CD4-positive, alpha-beta T cell treated with Interleukin-17A for 1 hour (primary cell): ENCODE data around the gene KNG1.

Source experiments
- DNase-seq: peaks from one replicate; pipeline ENCODE4 v3.0.0-alpha.2; 2020

Gene KNG1

DNA sequence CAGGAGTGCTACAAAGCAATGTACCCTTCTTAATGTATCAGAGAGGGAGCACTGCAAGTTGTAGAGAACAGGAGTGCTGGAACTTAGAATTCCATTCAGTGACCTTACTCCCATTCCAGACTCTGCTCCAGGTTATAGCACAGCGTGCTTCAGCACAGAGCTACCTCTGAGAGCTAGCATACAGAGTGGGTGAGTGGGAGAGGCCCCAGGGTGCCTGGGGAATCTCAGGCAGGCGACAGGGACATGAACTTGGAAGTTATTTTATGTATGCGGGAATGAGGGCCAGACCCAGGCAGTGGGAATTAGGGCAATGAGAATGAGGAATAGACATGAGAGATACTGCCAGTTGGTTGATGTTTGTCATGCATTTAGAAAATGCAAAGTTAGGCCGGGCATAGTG, 3.7 kb upstream of the KNG1 start:
- no peak for DNase-seq

GRCh38 chr3:186719945-186720739, 3.0 kb downstream of the KNG1 start:
- no peak for DNase-seq

GRCh38 chr3:186722457-186722856, 5.3 kb downstream of the KNG1 start:
- no peak for DNase-seq

DNA sequence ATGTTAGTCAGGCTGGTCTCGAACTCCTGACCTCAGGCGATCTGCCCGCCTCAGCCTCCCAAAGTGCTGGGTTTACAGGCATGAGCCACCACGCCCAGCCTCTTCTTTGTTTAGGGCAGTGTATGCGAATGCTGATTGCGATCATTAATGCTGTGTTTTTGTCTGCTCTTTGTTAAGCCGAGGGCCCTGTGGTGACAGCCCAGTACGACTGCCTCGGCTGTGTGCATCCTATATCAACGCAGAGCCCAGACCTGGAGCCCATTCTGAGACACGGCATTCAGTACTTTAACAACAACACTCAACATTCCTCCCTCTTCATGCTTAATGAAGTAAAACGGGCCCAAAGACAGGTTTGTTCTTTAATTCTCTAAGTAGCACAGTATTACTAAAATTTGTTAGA, 7.8 kb downstream of the KNG1 start:
- no peak for DNase-seq

DNA sequence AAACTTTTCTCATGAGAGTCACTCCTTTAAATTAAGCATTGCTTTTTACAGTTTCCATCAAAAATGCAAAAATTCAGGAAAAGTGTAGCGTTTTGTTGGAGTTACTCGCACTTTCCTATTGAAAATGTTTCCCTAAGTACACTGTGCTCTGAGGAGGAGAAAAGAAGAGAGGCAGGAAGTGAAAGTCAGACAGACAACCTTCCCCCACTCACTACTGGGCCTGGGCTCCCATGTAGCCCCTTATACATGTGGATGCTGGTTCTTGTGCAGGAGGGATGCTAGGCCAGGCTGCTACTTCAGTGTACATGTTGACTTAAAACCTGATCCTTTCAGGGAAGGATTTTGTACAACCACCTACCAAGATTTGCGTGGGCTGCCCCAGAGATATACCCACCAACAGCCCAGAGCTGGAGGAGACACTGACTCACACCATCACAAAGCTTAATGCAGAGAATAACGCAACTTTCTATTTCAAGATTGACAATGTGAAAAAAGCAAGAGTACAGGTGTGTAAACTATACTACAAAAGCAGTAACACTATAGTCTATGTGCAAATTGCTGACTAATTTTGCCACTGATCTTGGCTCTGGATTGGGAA, 15.1 kb downstream of the KNG1 start:
- no peak for DNase-seq

- no peak for DNase-seq
Measured at GRCh38 chr3:186742618-186743380, 25.6 kb downstream of the KNG1 start.

- no peak for DNase-seq
Measured at GRCh38 chr3:186743666-186744065, 26.5 kb downstream of the KNG1 start.

DNA sequence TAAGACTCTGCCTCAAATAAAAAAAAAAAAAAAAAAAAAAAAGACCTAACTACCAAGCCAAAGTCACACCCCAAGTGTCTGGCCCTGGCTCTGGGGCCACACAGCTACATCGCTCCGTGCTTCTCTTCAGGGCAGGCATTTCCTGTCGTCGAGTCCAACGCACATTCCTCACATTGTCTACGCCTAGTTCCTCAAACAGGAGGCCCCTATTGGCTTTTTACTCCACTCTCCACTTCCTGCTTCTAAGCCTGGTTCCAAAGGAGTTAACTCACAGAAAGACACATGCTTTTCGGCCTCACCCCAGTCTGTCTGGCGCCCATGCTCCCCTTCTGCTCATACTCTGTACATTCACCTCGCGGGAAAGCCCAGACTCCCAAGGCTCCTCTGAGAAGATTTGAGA, 28.8 kb downstream of the KNG1 start:
- no peak for DNase-seq

DNA sequence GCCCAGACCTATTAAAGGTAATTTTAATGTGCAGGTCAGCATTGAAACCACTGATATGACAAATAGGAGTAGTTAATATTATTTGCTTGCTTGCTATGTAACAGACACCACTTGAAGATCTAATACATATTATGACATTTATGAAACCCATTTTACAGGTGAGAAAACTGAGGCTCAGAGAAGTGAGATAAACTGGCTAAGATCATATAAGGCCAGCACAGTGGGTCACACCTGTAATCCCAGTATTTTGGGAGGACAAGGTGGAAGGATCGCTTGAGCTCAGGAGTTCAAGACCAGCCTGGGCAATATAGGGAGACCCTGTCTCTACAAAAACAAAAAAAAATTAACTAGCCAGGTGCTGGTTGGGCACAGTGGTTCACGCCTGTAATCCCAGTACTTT, 33.2 kb downstream of the KNG1 start:
- DNase-seq = no peak

DNA sequence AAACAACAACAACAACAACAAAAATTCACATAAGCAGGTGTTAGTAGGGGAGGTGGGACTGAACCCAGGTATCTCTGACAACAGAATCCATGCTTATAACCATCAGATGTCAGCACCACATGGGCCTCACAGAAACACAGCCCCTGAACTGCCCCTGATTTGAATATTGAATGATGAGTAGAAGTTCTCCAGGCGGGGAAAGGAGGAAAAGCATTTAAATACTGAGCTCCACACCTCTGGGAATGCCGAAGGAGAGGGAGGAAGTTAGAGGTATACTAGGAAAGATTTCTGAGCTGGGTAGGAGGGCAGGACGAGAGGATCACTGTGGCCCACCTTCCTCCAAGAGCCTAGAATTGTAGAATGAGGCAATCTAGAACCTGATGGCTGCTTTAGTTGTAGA, 34.3 kb downstream of the KNG1 start:
- no peak for DNase-seq

- DNase-seq = no peak
Measured at GRCh38 chr3:186754006-186754405, 36.8 kb downstream of the KNG1 start.

DNA sequence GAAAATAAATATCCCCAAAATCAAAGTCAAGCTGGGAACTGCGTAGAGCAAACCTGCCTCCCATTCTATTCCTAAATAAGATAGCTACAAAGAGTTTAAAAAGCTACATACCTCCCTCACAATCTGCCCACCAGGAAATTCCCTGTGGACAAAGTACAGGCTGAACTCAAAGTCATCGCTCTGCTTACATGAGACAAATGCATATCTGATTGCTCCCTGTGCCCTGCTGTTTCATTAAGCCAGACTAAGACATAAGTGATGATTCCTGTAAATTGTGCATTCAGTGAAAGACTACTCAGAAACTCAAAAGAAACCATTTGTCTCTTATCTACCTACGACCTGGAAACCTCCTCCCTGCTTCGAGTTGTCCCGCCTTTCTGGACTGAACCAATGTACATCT, 37.7 kb downstream of the KNG1 start:
- DNase-seq = no peak

- DNase-seq = no peak
Measured at GRCh38 chr3:186757214-186757613, 40.1 kb downstream of the KNG1 start.

DNA sequence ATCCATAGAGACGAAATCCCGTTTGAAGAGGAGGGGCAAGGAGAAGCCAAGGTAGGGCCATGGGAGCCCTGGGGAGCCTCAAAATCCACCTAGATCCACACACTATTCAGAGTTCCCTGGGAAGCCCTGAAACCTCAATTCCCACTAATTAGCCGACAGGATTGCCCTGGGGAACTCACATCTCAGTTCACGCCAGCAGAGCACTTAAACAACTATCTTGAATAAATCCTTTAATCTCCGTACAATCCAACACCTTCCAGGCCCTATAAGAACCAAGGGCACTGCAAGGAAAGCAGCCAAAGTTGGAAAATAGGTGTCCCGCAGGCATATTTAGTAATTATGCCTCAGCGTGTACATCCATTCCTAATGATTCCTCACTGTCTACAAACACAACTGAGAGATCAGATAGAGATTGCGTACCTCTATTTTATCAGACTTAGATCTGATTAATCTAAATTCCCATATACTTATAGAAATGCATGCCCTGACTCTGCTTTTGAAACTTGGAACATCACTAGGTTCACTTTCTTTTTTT, 40.6 kb downstream of the KNG1 start:
- no peak for DNase-seq

- no peak for DNase-seq
Measured at GRCh38 chr3:186759231-186759930, 42.2 kb downstream of the KNG1 start.

GRCh38 chr3:186760141-186760833, 43.1 kb downstream of the KNG1 start:
- no peak for DNase-seq

DNA sequence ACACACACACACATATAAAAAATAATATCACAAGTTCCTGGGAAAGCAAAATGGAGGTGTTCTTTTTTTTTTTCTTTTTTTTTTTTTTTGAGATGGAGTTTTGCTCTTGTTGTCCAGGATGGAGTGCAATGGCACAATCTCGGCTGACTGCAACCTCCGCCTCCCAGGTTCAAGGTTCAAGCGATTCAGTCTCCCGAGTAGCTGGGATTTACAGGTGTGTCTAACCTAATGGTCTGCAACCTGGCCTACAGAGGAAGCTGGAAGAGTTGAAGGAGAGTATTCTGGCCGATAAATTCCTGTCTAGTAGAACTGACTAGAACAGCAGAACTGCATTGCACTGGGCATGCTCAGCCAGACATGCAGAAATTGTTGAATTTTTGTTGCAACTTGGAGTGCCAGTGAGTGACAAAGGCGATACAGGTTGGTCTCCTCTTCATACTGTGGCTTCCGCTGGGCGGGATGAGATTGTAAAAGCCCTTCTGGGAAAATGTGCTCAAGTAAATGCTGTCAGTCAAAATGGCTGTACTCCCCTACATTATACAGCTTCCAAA, 43.8 kb downstream of the KNG1 start:
- DNase-seq = no peak

DNA sequence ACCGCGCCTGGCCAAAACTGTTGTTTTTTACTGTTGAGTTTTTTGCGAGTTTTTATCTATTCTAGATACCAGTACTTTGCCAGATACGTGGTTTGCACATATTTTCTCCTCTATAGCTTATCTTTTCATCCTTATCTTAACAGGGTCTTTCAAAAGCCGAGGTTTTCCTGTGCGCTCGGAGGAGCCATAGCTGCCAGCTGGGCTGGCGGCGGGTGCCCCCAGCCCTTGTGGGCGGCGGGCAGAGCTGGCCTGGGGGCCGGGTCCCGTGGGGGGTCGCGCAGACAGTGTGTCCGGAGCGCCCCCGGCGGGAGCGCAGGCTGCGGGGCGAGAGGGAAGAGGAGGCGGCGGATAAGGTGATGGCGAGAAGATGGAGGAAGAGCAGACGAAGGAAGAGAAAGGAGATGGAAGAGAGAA, 55.1 kb downstream of the KNG1 start:
- no peak for DNase-seq

DNA sequence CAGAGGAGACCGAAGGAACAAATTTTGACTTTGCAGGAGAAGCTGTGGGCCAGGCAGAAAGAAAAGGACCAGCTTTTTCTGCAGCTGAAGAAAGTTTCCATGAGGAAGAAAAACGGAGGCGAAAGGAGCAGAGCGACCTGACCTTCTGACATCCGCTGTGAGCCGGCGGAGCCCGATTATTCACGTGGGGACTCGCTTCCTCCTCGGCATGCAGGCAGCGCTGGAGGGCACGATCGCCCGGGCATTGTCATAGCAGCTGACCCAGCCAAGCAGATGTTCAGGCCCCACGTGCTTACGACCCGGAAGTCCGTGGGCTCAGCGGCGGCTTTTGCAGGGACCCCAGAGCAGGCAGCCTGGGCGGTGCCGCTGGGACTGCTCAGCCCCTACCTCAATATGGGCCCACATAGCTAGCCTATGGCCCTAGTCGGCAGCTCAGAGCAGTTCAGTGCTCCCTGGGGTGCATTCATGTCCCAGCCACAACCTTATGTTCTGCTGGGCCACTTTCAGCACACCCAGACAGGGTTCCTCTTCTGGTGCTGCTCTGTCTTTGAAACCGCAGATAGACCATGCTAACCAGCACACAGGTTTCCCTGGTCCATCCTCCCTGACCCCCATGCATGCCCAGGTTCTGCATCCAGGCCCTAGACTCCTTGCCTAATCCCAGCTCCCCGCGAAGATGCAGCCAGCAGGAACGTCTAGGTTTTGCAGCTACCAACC, 55.7 kb downstream of the KNG1 start:
- peak; percentile 65 for DNase-seq

DNA sequence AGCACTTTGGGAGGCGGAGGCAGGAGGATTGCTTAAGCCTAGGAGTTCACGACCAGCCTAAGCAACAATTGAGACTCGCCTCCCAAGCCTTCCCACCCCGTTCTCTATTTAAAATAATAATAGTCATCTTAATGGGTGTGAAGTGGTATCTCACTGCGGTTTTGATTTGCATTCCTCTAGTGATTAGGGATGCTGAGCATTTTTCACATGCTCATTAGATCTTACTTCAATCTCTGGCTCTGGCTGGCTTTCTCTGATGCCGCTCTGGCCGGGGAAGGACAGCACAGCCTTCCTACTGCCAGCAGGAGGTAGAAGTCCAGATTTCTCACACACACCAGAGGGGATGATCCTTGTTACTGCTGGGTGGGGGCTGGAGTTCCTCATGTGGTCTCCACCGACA, 58.8 kb downstream of the KNG1 start:
- DNase-seq = no peak

GRCh38 chr3:186779204-186779603, 62.0 kb downstream of the KNG1 start:
- DNase-seq = no peak
